ENCODE measurements around the gene PXYLP1.

GRCh38 chr3:141223673-141224166 is 7.9 kb upstream of the PXYLP1 start:
- TF ChIP-seq CTCF (IDR thresholded peaks at IDR 0.05; ENCODE audit: insufficient read depth, low read depth, low read length) (no peak), EZH2 (IDR thresholded peaks at IDR 0.05; ENCODE audit: insufficient read depth, low read length) (no peak)

All from astrocyte (in vitro differentiated cells and primary cell).